H1 (cell line): ENCODE measurements around the gene RNF39. TPM values are rescaled to one million over a fixed set of nuclear protein-coding genes. Genes with fewer than 3 reads are reported as not detected.

Experiments used
- CTCF ChIA-PET: fragments of 300-600 bp; sonication (Branson Sonifier 250); formaldehyde crosslinking; loops from one replicate; lab custom pipeline; 2021; ENCODE audit not compliant: partially characterized antibody; lab: Charles Lee
- POLR2A ChIA-PET: fragments of 300-600 bp; sonication (Branson Sonifier 250); formaldehyde crosslinking; loops from one replicate; lab custom pipeline; 2021; ENCODE audit warnings: inconsistent platforms; ENCODE audit not compliant: partially characterized antibody; lab: Charles Lee
- DNase-seq, 2 experiments: peaks; one replicate each; pipeline versions ENCODE4 v3.0.0 to v3.0.0-alpha.2; 2010 to 2022; ENCODE audit warnings: low spot score in 2 of 2, low read depth in 1 of 2, mixed read lengths in 1 of 2
- FAIRE-seq: peaks from 2 replicates; lab custom pipeline; 2011; peaks lifted over from hg19 to GRCh38; lab: Jason Lieb, UNC
- H2AFZ ChIP-seq: 2 replicates; pipeline ENCODE4 v1.8.1; 2012; ENCODE audit warnings: low read length, inconsistent platforms
- H2AK5ac ChIP-seq: 2 replicates; pipeline ENCODE4 v1.6.1; 2013; ENCODE audit warnings: low read depth, low read length
- H2BK120ac ChIP-seq: replicated peaks from 2 replicates; pipeline ENCODE3; 2013; ENCODE audit warnings: low read depth, low read length, inconsistent platforms
- H2BK12ac ChIP-seq: 2 replicates; pipeline ENCODE4 v1.6.1; 2013; ENCODE audit warnings: low read depth, low read length
- H2BK15ac ChIP-seq: 2 replicates; pipeline ENCODE4 v1.6.1; 2013; ENCODE audit warnings: low read length
- H2BK20ac ChIP-seq: 2 replicates; pipeline ENCODE4 v1.6.1; 2013; ENCODE audit warnings: low read length
- H2BK5ac ChIP-seq: 2 replicates; pipeline ENCODE4 v1.6.1; 2013; ENCODE audit warnings: low read depth, low read length
- H3K14ac ChIP-seq: 2 replicates; pipeline ENCODE4 v1.6.1; 2013; ENCODE audit warnings: inconsistent platforms; ENCODE audit not compliant: insufficient read length
- H3K18ac ChIP-seq: 2 replicates; pipeline ENCODE4 v1.6.1; 2013; ENCODE audit warnings: low read length; ENCODE audit errors: extremely low read depth
- H3K23ac ChIP-seq: 2 replicates; pipeline ENCODE4 v1.6.1; 2013; ENCODE audit warnings: inconsistent platforms; ENCODE audit not compliant: insufficient read length
- H3K23me2 ChIP-seq: 2 replicates; pipeline ENCODE4 v1.6.1; 2013; ENCODE audit warnings: low read depth, low read length
- H3K27ac ChIP-seq: 2 replicates; pipeline ENCODE4 v1.6.1; 2011; ENCODE audit warnings: low read depth, low read length, inconsistent platforms
- H3K27me3 ChIP-seq, 4 experiments: replicated peaks in 1 of 4; 1 replicate in 1 of 4; 2 replicates in 3 of 4; pipeline versions ENCODE4 v1.6.1 to v1.8.1; 2011 to 2013; ENCODE audit warnings: low read length in 3 of 4, mild to moderate bottlenecking in 3 of 4, inconsistent platforms in 2 of 4, mixed read lengths in 2 of 4, moderate library complexity in 1 of 4; ENCODE audit not compliant: control insufficient read depth in 3 of 4, insufficient read depth in 3 of 4; ENCODE audit errors: extremely low read depth in 1 of 4
- H3K36me3 ChIP-seq, 4 experiments: 2 replicates each; pipeline versions ENCODE4 v1.6.1 to v1.8.1; 2011 to 2013; ENCODE audit warnings: mild to moderate bottlenecking in 4 of 4, low read length in 3 of 4, moderate library complexity in 2 of 4, control low read depth in 1 of 4, inconsistent platforms in 1 of 4; ENCODE audit not compliant: insufficient read depth in 4 of 4, control insufficient read depth in 2 of 4
- H3K4ac ChIP-seq: replicated peaks from 2 replicates; pipeline ENCODE3; 2013; ENCODE audit warnings: low read length, low read depth, mixed read lengths, inconsistent platforms; ENCODE audit not compliant: insufficient read length
- H3K4me1 ChIP-seq, 4 experiments: replicated peaks in 1 of 4; 1 replicate in 1 of 4; 2 replicates in 3 of 4; pipeline versions ENCODE4 v1.6.1 to v1.8.1; 2011 to 2013; ENCODE audit warnings: low read length in 3 of 4, inconsistent platforms in 2 of 4, mixed read lengths in 1 of 4; ENCODE audit not compliant: insufficient read depth in 4 of 4, control insufficient read depth in 3 of 4
- H3K4me2 ChIP-seq, 2 experiments: 2 replicates each; pipeline versions ENCODE4 v1.6.1 to v1.8.1; 2011 to 2013; ENCODE audit warnings: low read depth in 2 of 2, low read length in 2 of 2, control low read depth in 1 of 2, inconsistent platforms in 1 of 2, mild to moderate bottlenecking in 1 of 2; ENCODE audit not compliant: insufficient read depth in 1 of 2
- H3K4me3 ChIP-seq, 4 experiments: fragments of 200-600, 300-600 bp in 1 of 4; sonication (generic), shearing (Covaris generic), sonication (Bioruptor Twin) in 1 of 4; 2 replicates each; pipeline versions ENCODE4 v1.5.1 to v1.8.1; 2011 to 2016; ENCODE audit warnings: low read length in 4 of 4, low read depth in 3 of 4, control low read depth in 2 of 4, inconsistent platforms in 2 of 4, mild to moderate bottlenecking in 2 of 4, mixed read lengths in 1 of 4, moderate library complexity in 1 of 4; ENCODE audit not compliant: insufficient read depth in 2 of 4; ENCODE audit errors: extremely low read depth in 1 of 4
- H3K56ac ChIP-seq: replicated peaks from 2 replicates; pipeline ENCODE3; 2013; ENCODE audit warnings: low read depth, mild to moderate bottlenecking, mixed read lengths, low read length, inconsistent platforms; ENCODE audit not compliant: insufficient read length
- H3K79me1 ChIP-seq: 2 replicates; pipeline ENCODE4 v1.6.1; 2013; ENCODE audit warnings: low read depth, low read length, control low read depth
- H3K79me2 ChIP-seq, 2 experiments: 2 replicates each; pipeline versions ENCODE4 v1.6.1 to v1.8.1; 2012 to 2013; ENCODE audit warnings: low read length in 2 of 2, mild to moderate bottlenecking in 2 of 2, inconsistent platforms in 1 of 2; ENCODE audit not compliant: insufficient read depth in 2 of 2, control insufficient read depth in 1 of 2
- H3K9ac ChIP-seq, 4 experiments: replicated peaks in 1 of 4; 1 replicate in 1 of 4; 2 replicates in 3 of 4; pipeline versions ENCODE4 v1.6.1 to v1.8.1; 2011 to 2013; ENCODE audit warnings: low read depth in 3 of 4, low read length in 3 of 4, control low read depth in 2 of 4, mild to moderate bottlenecking in 2 of 4, moderate library complexity in 2 of 4, inconsistent platforms in 1 of 4; ENCODE audit errors: extremely low read depth in 1 of 4
- H3K9me3 ChIP-seq, 2 experiments: 2 replicates each; pipeline versions ENCODE4 v1.6.1 to v1.8.1; 2012 to 2013; ENCODE audit warnings: mild to moderate bottlenecking in 2 of 2, moderate library complexity in 2 of 2, control low read depth in 1 of 2, inconsistent platforms in 1 of 2, low read depth in 1 of 2, low read length in 1 of 2, mixed read lengths in 1 of 2; ENCODE audit not compliant: insufficient read depth in 2 of 2
- H4K20me1 ChIP-seq, 2 experiments: replicated peaks in 1 of 2; 2 replicates each; pipeline versions ENCODE3 to v1.8.1; 2011 to 2013; ENCODE audit warnings: inconsistent platforms in 2 of 2, low read length in 2 of 2, mild to moderate bottlenecking in 1 of 2; ENCODE audit not compliant: insufficient read depth in 2 of 2, control insufficient read depth in 1 of 2
- H4K5ac ChIP-seq: 2 replicates; pipeline ENCODE4 v1.6.1; 2013; ENCODE audit warnings: low read length, low read depth, mixed read lengths, inconsistent platforms; ENCODE audit not compliant: insufficient read length
- H4K8ac ChIP-seq: 2 replicates; pipeline ENCODE4 v1.8.0; 2013; ENCODE audit warnings: mild to moderate bottlenecking, moderate library complexity, low read length, inconsistent platforms; ENCODE audit not compliant: insufficient read depth; ENCODE audit errors: extremely low read depth
- H4K91ac ChIP-seq: replicated peaks from 2 replicates; pipeline ENCODE3; 2013; ENCODE audit warnings: low read length, mixed read lengths, inconsistent platforms; ENCODE audit not compliant: insufficient read length
- ASH2L ChIP-seq: fragments of 200-600, 300-600 bp; sonication (generic); IDR thresholded peaks from one replicate; pipeline ENCODE4 v1.7.1; 2017; ENCODE audit warnings: low read length
- ATF3 ChIP-seq: IDR thresholded peaks from 2 replicates; pipeline ENCODE4 v1.6.1; 2011; ENCODE audit warnings: low read depth, mild to moderate bottlenecking, low read length; ENCODE audit not compliant: insufficient read depth
- BACH1 ChIP-seq: IDR thresholded peaks from 2 replicates; pipeline ENCODE4 v1.6.1; 2012; ENCODE audit warnings: low read length, improper control_type of control experiment
- BRCA1 ChIP-seq: IDR thresholded peaks from 2 replicates; pipeline ENCODE4 v1.6.1; 2012; ENCODE audit warnings: low read depth, low read length, improper control_type of control experiment
- FOSL1 ChIP-seq: IDR thresholded peaks from 2 replicates; pipeline ENCODE4 v1.6.1; 2011; ENCODE audit warnings: mild to moderate bottlenecking, low read depth, low read length, moderate library complexity; ENCODE audit not compliant: insufficient read depth
- POLR2AphosphoS5 ChIP-seq: IDR thresholded peaks from 2 replicates; pipeline ENCODE4 v1.6.1; 2011; ENCODE audit warnings: low read depth, low read length
- RAD21 ChIP-seq, 2 experiments: IDR thresholded peaks in 1 of 2; conservative IDR thresholded peaks in 1 of 2; 2 replicates each; pipeline ENCODE4 v1.6.1; 2011; ENCODE audit warnings: low read depth in 2 of 2, low read length in 2 of 2, improper control_type of control experiment in 1 of 2, inconsistent platforms in 1 of 2, mild to moderate bottlenecking in 1 of 2, moderate library complexity in 1 of 2
- SAP30 ChIP-seq: fragments of 300-600 bp; sonication (generic); IDR thresholded peaks from 2 replicates; pipeline ENCODE4 v1.7.1; 2012; ENCODE audit warnings: low read length, moderate library complexity, mild to moderate bottlenecking, inconsistent platforms; ENCODE audit not compliant: insufficient read depth, insufficient replicate concordance
- SP2 ChIP-seq: IDR thresholded peaks from 2 replicates; pipeline ENCODE4 v1.6.1; 2012; ENCODE audit warnings: mild to moderate bottlenecking, low read length, inconsistent platforms
- SP4 ChIP-seq: IDR thresholded peaks from 2 replicates; pipeline ENCODE4 v1.6.1; 2012; ENCODE audit warnings: low read length, inconsistent platforms
- TBP ChIP-seq: IDR thresholded peaks from 2 replicates; pipeline ENCODE4 v1.6.1; 2011; ENCODE audit warnings: low read depth, low read length, improper control_type of control experiment
- YY1 ChIP-seq: IDR thresholded peaks from 2 replicates; pipeline ENCODE4 v1.6.1; 2011; ENCODE audit warnings: low read depth, mild to moderate bottlenecking, low read length
- WGBS, 2 experiments: shearing (Covaris generic) in 1 of 2; methylation state at CpG; one replicate each; pipeline versions ENCODE4 v1.1.6 to v1.1.7; 2013 to 2015; ENCODE audit warnings: low lambda C conversion rate in 2 of 2, mixed read lengths in 2 of 2, inconsistent platforms in 1 of 2, low coverage in 1 of 2, missing lambda C conversion rate in 1 of 2; ENCODE audit not compliant: insufficient replicate concordance in 2 of 2, insufficient coverage in 1 of 2, insufficient read length in 1 of 2; ENCODE audit errors: extremely low coverage in 1 of 2, missing lambda C conversion rate in 1 of 2; 5-methylcytosine and 5-hydroxymethylcytosine counted together
- polyA plus RNA-seq, 7 experiments: library from polyadenylated mRNA; depleted of rRNA in 3 of 7; stranded (reverse) in 5 of 7; unstranded in 2 of 7; fragments of >200 nt in 5 of 7; fragments of 200-250 nt in 2 of 7; gene quantifications; 1 replicate in 5 of 7; 2 replicates in 1 of 7; 4 replicates in 1 of 7; pipeline versions ENCODE4 v1.2.1 to v1.2.3, GENCODE V29; 2011 to 2013; ENCODE audit warnings: missing spikeins in 2 of 7, mixed read lengths in 2 of 7
- total RNA-seq: library from RNA; stranded (reverse); fragmentation: NEBNext Ultra II Directional; extraction: Animal tissue kit (Norgen Biotek cat#: 25700); gene quantifications from 2 replicates; pipeline ENCODE4 v1.2.1, GENCODE V29; 2021

Gene RNF39
- total and polyA plus RNA-seq, 2 of the 8 experiments (the other 6 are each of a cell fraction or from before 2014, with no cell fraction given): 1.4 to 2.3 TPM

DNA sequence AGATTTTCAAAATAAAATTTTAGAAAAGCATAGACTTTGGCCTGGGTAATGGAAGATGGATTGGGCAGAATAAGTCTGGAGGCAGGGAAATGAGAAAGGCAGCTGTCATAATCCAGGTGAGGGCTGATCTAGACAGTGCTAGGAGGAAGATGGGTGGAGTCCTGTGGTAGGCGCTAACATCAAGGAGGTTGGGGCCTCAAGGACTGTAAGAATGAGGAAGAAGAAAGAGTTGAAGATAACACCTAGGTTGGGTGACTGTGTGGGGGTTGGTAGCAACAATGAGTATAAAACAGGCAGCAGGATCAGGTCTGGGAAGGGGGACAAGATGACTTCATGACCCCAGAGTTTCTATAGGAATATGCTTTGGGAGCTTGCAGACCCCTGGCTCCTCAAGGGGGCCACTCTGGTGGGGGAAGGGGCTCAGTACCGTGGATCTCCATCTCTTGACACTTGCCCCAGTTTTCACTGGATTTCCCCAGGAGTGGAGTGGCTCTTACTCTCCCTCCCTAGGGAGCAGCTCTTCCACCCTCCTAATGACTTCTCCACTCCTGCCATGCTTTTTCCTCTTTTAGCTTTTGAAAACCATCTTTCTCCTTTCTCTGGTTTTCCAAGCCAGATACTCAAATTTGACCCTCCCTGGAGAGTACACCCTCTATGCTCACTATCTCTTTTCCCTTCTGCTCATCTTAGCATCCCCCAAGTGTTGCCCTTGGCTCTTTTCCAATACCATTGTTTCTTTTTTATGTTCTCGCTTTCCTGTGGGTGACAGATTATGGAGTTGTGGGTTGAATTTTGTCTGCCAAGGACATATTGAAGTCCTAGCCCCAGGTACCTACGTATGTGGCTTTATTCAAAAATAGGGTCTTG, 22.6 kb upstream of the RNF39 start:
- Histone ChIP-seq H2AFZ (no peak overlapping the region), H3K23me2 (peaks cover 5% of the 10 kb centered on the region; the same call in 1 of the 2 replicates), H4K20me1 (no peaks in the 10 kb centered on the region), H4K8ac (no peak overlapping the region), H3K79me1 (no peaks in the 10 kb centered on the region), H2BK20ac (no peak overlapping the region), H3K4ac (no peak overlapping the region), H2BK5ac (no peak overlapping the region), H3K14ac (no peak overlapping the region), H2BK120ac (no peak overlapping the region), H3K4me3 (no peak overlapping the region), H2AK5ac (no peak overlapping the region), H3K79me2 (no peaks in the 10 kb centered on the region), H3K23ac (no peak overlapping the region), H3K4me1 (peaks cover 3 to 12% (median 8%) of the 10 kb centered on the region in 4 experiments; a peak in 6 of 7 replicates), H3K9ac (no peak overlapping the region), H2BK15ac (no peak overlapping the region), H3K27me3 (peaks cover 32 to 56% (median 54%) of the 10 kb centered on the region in 4 experiments), H4K91ac (no peak overlapping the region), H3K4me2 (no peak overlapping the region), H2BK12ac (no peak overlapping the region), H3K27ac (no peak overlapping the region), H3K9me3 (no peaks in the 10 kb centered on the region), H4K5ac (no peak overlapping the region), H3K18ac (no peak overlapping the region), H3K56ac (no peak overlapping the region), H3K36me3 (no peaks in the 10 kb centered on the region)
- CTCF ChIA-PET: interaction anchor here (1.5 to 3.5 kb wide), 2 partner anchors 11 to 33 kb away, joined by 5 to 17 read pairs; no protein-coding TSS in a partner anchor
- 84% methylated on average over 4 of the region's 4 CpGs; no CpG with 5 or more reads in 1 of the 2 experiments for WGBS, 2 experiments
- POLR2A ChIA-PET: no interaction called here
- FAIRE-seq: no peak
- no peak for DNase-seq
- TF ChIP-seq SP2: no peak
- TF ChIP-seq BACH1: no peak
- no peak for TF ChIP-seq SAP30
- no peak for TF ChIP-seq TBP
- TF ChIP-seq ATF3: no peak
- TF ChIP-seq ASH2L: no peak
- TF ChIP-seq RAD21 (IDR thresholded peaks at IDR 0.05 in 1 of 2, conservative IDR thresholded peaks at IDR 0.05 in 1 of 2; ENCODE audit: low read depth in 2 of 2, low read length in 2 of 2): no peak
- no peak for TF ChIP-seq YY1
- TF ChIP-seq BRCA1: no peak
- TF ChIP-seq POLR2AphosphoS5: no peak
- TF ChIP-seq SP4: no peak
- no peak for TF ChIP-seq FOSL1
